Testis (tissue), 3 donors: ENCODE measurements around the gene CEP89. TPM values are rescaled to one million over a fixed set of nuclear protein-coding genes. Genes with fewer than 3 reads are reported as not detected.
"Not testable (repeated sequence)": the region's sequence is repeated elsewhere in the genome, so short reads cannot be mapped to it uniquely, and the experiment has no call there.

Experiments used
- DNase-seq: peaks from one replicate; pipeline ENCODE4 v3.0.0-alpha.2; 2019
- H3K27ac ChIP-seq, 2 donors: fragments of 200-600 bp; sonication (generic); one replicate each; pipeline ENCODE4 v1.5.1; 2019
- H3K27me3 ChIP-seq: fragments of 200-600 bp; sonication (generic); one replicate; pipeline ENCODE4 v1.5.1; 2019
- H3K36me3 ChIP-seq: fragments of 200-600 bp; sonication (generic); one replicate; pipeline ENCODE4 v1.5.1; 2017; ENCODE audit warnings: low read depth; ENCODE audit errors: missing control alignments
- H3K4me1 ChIP-seq: fragments of 200-600 bp; sonication (generic); one replicate; pipeline ENCODE4 v1.5.1; 2019
- H3K4me3 ChIP-seq, 2 donors: fragments of 200-600 bp; sonication (generic); one replicate each; pipeline ENCODE4 v1.5.1; 2017 to 2019
- H3K9me3 ChIP-seq: fragments of 200-600 bp; sonication (generic); one replicate; pipeline ENCODE4 v1.5.1; 2017
- CTCF ChIP-seq, 3 experiments: fragments of 450-650 bp in 2 of 3; fragments of 200-600 bp in 1 of 3; sonication (generic) in 1 of 3; IDR thresholded peaks; one replicate each; pipeline ENCODE4 v1.5.1; 2016 to 2019; ENCODE audit warnings: antibody characterized with exemption in 3 of 3, mild to moderate bottlenecking in 2 of 3, moderate library complexity in 1 of 3
- POLR2A ChIP-seq: fragments of 450-650 bp; IDR thresholded peaks from one replicate; pipeline ENCODE4 v1.6.1; 2017; ENCODE audit warnings: antibody characterized with exemption, mild to moderate bottlenecking, moderate library complexity
- WGBS, 2 donors: methylation state at CpG; one replicate each; pipeline ENCODE4 v1.1.5; 2018; 5-methylcytosine and 5-hydroxymethylcytosine counted together
- intact Hi-C: fragments of 100-400 bp; cut with DNase I; formaldehyde crosslinking; loops from one replicate; pipeline ENCODE4 v1.15.1; 2023; ENCODE audit warnings: low total_unique reads
- polyA plus RNA-seq: library from polyadenylated mRNA; stranded (reverse); fragments of 350-450 nt; fragmentation: Illumina TruSeq; extraction: RNeasy Lipid Tissue Mini Kit (QIAGEN cat#74804); gene quantifications from one replicate; pipeline ENCODE4 v1.2.3, GENCODE V29; 2014; ENCODE audit warnings: low read depth, low replicate concordance; ENCODE audit not compliant: insufficient read depth
- total RNA-seq, 2 donors: library from RNA; depleted of rRNA; stranded (reverse); fragments of >200 nt; gene quantifications; one replicate each; pipeline ENCODE4 v1.2.3, GENCODE V29; 2016

The CEP89 gene
- total and polyA plus RNA-seq, 3 donors from 2014 or later = 14.0 to 17.2 (median 16.7) TPM

- Histone ChIP-seq H3K27me3 (no peaks in the 10 kb centered on the region), H3K4me1 (no peaks in the 10 kb centered on the region), H3K27ac (no peak overlapping the region), H3K4me3 (no peak overlapping the region), H3K9me3 (no peaks in the 10 kb centered on the region), H3K36me3 (no peaks in the 10 kb centered on the region)
- DNase-seq = no peak
- 90 to 96% methylated on average over 5 of the region's 5 CpGs for WGBS, 2 donors
- TF ChIP-seq POLR2A (no peak), CTCF (IDR thresholded peaks at IDR 0.05) (no peak)
- intact Hi-C loops = no loop called here
These were observed 114.2 kb downstream of the CEP89 start for GRCh38 chr19:32857584-32857983.

DNA sequence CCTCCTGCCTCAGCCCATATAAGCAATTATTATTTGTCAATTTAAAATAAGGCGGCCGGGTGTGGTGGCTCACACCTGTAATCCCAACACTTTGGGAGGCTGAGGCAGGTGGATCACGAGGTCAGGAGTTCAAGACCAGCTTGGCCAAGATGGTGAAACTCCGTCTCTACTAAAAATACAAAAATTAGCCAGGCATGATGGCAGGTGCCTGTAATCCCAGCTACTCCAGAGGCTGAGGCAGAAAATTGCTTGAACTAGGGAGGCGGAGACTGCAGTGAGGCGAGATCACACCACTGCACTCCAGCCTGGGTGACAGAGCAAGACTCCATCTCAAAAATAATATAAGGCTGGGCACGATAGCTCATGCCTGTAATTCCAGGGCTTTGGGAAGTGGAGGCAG lies 114.9 kb downstream of the CEP89 start:
- H3K36me3 ChIP-seq, H3K4me3 ChIP-seq, H3K27ac ChIP-seq, H3K4me1 ChIP-seq, intact Hi-C loops, H3K27me3 ChIP-seq, DNase-seq, H3K9me3 ChIP-seq: not testable (repeated sequence)
- WGBS, 2 donors = 96 to 97% methylated on average over 7 of the region's 7 CpGs

GRCh38 chr19:32852216-32852615 lies 119.5 kb downstream of the CEP89 start:
- H3K4me1 ChIP-seq = no peaks in the 10 kb centered on the region
- no peak for DNase-seq
- H3K27me3 ChIP-seq = no peaks in the 10 kb centered on the region
- no peak for TF ChIP-seq POLR2A
- WGBS, 2 donors = 79 to 85% methylated on average over 6 of the region's 6 CpGs
- no peak overlapping the region for H3K4me3 ChIP-seq
- no peak overlapping the region for H3K27ac ChIP-seq
- intact Hi-C loops = no loop called here
- no peaks in the 10 kb centered on the region for H3K9me3 ChIP-seq
- H3K36me3 ChIP-seq = no peaks in the 10 kb centered on the region

- H3K9me3 ChIP-seq, intact Hi-C loops, H3K27me3 ChIP-seq, H3K36me3 ChIP-seq, H3K4me1 ChIP-seq, DNase-seq, H3K4me3 ChIP-seq, H3K27ac ChIP-seq: not testable (repeated sequence)
- 67% methylated on average over 1 of the region's 2 CpGs; no CpG with 5 or more reads in 1 of the 2 donors for WGBS, 2 donors
These were observed 123.7 kb downstream of the CEP89 start for GRCh38 chr19:32848035-32848434.

GRCh38 chr19:32843716-32844245 lies 128.0 kb downstream of the CEP89 start:
- TF ChIP-seq POLR2A (no peak), CTCF (IDR thresholded peaks at IDR 0.05) (no peak)
- no peaks in the 10 kb centered on the region for H3K36me3 ChIP-seq
- no peak overlapping the region for H3K4me3 ChIP-seq
- no peaks in the 10 kb centered on the region for H3K4me1 ChIP-seq
- H3K9me3 ChIP-seq = no peaks in the 10 kb centered on the region
- H3K27me3 ChIP-seq = no peaks in the 10 kb centered on the region
- 94 to 97% methylated on average over 18 to 19 of the region's 19 CpGs for WGBS, 2 donors
- DNase-seq = no peak
- intact Hi-C loops = no loop called here
- no peak overlapping the region for H3K27ac ChIP-seq

GRCh38 chr19:32842061-32842460 lies 129.7 kb downstream of the CEP89 start:
- intact Hi-C loops = no loop called here
- Histone ChIP-seq H3K36me3 (no peaks in the 10 kb centered on the region), H3K4me3 (no peak overlapping the region), H3K27me3 (no peaks in the 10 kb centered on the region), H3K27ac (no peak overlapping the region), H3K9me3 (no peaks in the 10 kb centered on the region), H3K4me1 (no peaks in the 10 kb centered on the region)
- WGBS, 2 donors = 70 to 73% methylated on average over 8 of the region's 8 CpGs
- no peak for DNase-seq
- no peak for TF ChIP-seq CTCF (IDR thresholded peaks at IDR 0.05)
- TF ChIP-seq POLR2A = no peak
